LoVo (cell line): ENCODE data around the gene CT47C1.

ENCODE experiments used
- DNase-seq: peaks from one replicate; pipeline ENCODE4 v3.0.0-alpha.2; 2016; ENCODE audit warnings: low spot score

The CT47C1 gene

DNA sequence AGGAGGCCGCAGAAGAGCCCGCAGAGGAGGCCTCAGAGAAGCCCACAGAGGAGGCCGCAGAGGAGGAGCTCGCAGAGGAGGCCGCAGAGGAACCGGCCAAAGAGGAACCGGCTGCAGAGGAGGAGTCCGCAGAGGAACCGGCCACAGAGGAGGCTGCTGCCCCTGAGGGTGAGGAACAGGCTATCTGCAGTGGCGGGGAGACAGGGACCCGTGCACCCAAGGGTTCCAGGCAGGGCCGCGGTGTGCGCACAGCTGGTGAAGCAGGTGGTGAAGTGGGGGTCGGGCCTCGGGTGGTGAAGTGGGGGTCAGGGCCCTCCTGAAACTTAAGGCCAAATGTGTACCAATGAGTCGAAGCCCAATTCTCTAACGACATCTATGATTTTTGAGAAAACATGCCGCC lies 1.1 kb downstream of the CT47C1 start:
- DNase-seq = no peak

DNA sequence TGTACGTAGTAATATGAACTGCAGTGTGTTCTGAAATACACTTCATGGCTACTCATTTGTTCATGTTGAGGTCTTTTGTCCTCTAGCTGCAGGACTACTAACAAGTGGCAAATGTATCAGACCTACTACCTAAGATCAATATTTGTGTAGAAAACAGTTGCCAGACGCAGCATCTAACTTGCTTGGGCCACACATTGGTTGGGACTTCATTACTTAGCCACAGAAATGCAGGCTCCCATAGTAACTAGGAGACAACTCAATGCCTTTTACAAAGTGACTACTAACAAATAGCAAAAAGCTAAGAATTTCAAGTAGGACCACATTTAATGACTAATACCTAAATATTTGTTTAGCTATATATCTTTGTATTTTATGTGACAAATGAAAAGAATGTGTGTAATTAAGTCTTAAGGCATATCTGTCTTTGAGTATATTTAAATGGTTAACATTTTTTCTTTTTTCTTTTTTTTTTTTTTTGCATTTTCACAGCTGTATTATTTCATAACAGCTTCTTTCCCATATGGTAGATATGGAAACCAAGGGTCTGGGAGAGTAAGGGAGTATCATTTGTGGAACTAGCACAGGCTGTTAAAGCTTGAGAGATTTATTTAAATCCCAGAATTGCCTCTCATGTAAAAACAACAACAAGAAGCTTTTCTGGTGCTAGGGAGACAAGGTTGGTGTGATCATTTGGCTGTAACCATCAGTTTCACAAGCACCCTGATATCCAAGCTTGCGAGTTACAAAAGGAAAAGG lies 2.7 kb downstream of the CT47C1 start:
- DNase-seq = no peak

DNA sequence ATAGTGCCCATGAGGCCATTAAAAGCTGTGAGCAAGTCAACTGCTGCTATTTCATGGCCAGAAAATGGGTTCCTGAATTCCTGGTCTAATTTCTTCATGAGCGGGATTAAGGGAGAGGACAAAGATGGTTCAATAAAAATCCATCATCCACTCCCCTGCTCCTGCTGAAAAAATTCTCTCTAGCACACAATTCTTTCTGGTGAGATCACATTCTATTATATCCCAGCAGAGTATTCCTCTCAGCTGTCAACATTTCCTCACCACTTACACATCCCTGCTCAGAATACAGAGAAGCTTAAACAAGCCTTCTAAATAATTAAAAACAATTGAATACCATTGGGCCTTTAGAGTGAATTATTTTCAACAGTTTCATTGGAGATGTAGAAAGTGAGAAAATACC lies 9.5 kb downstream of the CT47C1 start:
- DNase-seq = no peak

DNA sequence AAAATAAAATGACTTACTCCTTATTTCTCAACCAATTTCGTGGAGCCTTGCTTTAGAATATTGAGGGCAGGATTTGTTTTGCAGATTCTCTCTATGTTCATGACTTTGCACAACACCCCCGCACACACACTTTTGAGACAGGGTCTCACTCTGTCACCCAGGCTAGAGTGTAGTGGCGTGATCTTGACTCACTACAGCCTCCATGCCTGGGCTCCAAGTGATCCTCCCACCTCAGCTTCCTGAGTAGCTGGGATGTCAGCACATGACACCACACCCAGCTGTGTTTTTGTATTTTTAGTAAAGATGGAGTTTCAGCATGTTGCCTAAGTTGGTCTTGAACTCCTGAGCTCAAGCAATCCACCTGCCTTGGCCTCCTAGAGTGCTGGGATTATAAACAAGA lies 12.0 kb downstream of the CT47C1 start:
- DNase-seq = no peak

DNA sequence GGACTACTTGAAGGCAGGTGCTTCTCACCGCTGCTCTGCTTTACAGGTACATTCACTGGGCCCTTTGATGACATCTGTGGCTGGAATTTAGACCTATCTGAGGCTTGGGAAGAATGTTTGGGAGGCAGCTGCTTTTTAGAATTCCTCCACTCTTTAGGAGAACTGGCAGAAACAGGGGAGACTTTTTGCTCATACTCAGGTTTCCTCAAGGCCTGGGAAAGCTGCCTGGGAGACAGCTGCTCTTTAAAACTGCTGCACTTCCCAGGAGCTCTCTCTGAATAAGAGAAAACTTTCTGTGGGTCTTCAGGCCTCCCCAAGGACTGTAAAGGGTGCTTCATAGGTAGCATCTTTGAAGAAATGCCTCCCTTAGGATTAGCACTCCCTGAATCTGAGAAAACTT lies 14.3 kb downstream of the CT47C1 start:
- no peak for DNase-seq

DNA sequence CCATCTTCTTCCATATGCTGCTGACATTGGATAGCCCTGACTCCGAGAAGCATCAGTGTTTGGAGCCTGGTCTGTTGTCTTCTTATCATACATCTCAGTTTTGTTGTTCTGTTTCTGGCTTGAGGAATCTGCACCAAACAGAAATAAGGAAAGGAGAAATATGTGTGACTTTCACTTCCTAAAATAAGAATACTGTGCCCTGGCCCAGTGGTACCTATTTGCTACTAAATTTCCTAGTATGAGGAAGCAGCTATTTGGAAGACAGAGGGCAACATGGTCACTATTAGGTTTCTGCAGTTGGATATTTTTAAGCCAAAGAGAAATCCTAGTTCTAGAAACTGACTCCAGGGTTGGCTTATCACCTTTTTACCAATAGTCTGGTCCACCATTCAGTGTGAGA lies 16.8 kb downstream of the CT47C1 start:
- no peak for DNase-seq

DNA sequence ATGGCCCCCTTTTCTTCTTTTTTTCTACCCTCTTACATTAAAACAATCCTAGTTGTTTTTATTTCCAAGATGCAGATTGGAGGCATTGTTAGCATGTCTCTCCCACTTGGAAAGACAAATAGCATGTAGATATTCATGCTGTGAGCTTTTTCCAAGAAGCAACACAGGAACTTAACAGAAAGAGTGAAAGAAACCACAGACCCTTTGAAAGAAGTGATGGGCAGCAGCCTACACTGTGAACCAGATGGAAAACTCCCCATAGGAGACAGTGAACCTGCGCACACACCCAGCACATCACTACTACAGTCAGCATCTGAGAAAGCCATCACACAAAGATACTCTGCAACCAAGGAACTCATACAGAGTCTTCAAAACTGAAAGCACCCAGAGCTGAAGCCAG lies 17.8 kb downstream of the CT47C1 start:
- DNase-seq = no peak

DNA sequence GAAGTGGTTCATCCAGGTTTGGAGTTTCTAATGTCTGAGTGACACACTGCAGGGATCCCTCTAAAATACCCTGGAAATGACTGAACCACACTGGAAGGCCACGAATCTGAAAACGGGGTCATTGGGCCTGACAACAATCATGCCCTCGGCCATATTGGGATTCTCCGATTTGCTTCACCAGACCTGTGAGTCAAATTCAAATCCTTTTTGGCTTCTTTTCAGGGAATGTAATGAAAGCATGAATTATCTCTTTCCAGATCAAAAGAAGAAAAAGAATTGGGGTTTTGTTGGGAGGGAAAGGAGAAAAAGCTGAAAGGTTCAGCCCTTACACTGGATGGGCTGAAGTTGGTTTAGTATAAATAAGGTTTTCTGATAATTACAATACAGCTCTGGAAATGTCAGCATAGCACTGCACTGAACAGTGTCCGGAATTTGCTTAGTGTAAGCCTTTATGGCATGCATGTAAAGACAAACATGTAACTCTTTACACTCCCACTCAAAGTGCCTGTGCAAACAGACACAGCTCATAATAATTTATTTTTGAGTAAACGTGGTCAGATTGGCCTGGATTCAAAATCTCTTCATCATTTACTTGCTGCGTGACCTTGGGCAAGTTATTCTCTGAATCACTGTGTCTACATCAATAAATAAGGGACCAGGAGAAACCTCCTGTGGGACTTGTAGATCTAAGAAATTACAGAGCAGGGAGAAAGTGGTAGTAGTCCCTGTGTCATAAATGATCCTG lies 21.4 kb downstream of the CT47C1 start:
- peak; percentile 0 for DNase-seq

DNA sequence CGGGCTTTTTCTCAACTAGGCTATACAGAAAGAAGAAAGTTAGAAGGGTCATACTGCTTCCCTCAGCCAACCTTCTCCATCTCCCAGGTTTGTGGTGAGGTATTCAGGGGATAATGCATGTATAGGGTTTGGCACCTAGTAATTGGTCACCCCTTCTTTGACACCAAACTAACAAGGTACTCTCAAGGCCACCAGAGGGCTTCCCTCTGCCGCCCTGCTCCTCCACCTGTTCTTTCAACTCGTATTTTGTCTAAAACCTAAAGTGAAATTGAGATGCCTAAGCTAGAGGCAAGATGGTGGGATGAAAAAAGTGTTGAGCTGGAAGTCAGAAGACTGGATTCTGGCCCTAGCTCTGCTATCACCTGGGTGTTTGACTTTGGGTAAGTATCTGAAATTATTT lies 22.0 kb downstream of the CT47C1 start:
- DNase-seq = no peak

DNA sequence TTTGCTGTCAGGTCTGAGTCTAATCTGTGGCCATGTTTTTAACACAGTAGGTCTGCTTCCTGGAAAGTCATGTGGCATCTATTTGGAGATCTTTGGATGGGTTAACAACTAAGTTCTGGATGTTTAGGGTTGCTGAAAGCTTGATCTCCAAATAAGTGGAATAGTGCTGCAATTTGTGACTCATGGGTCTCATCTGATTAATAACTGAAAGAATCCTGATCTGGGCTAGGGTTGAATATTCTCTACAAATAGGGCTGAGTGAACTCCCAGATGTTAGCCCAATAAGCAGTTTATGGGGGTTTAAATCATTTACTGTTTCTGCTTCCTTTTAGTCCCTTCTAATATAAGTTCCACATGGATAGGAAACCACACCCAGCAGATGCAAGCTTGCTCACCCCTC lies 23.1 kb downstream of the CT47C1 start:
- no peak for DNase-seq

DNA sequence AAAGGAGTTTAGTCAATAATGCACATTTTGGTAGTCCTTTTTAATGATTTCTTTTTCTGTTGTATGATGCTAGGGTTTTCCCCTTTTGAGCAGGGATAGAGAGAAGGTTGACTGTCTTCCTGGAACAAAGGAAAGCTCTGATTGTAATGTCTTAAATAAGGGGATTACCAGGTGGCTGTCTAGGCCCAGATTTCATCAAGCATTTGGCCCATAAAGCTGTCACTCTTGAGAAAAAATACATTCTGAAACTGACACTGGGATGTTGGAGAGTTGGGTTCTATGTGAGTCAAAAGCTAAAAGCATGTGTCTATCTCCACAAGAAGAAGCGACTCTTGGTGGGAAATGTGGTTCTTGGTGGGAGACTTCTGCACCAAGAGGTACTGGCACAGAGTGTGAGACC lies 28.4 kb downstream of the CT47C1 start:
- no peak for DNase-seq

DNA sequence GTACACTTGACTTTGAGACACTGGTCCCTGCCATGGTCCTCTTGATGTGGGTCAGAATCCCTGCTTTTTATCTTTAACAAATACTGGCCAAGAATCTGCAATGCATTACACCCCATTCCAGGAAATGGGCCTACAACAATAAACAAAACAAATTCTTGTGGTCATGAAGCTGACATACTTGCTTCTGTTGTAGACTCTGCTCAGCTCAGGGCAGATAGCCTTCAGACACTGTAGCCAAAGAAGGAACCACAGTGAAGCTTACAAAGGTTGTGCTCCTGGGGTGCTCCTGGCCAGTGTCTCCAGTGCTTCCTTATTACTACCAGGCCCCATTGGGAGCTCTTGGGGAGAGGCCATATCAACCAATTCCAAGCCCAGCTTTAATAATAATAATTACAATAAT lies 33.0 kb downstream of the CT47C1 start:
- DNase-seq = no peak

DNA sequence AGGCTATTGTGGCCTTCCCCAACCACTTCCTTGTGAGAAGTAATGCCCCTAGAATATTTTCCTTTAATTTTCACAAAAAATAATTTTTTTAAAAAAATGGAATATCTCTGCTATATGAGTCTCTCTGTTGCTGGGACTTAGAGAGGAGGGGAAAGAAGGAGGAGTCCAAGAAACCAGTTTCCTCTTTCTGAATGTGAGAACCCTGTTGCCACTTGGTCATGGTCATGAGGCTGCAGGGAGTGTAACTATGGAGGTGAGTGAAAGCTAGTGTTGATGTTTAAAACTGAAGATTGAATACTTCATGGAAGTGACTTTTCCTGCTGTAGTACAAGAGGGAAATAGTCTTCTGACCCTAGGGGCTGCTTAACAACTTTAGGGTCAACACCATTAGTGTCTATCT lies 34.4 kb downstream of the CT47C1 start:
- no peak for DNase-seq

DNA sequence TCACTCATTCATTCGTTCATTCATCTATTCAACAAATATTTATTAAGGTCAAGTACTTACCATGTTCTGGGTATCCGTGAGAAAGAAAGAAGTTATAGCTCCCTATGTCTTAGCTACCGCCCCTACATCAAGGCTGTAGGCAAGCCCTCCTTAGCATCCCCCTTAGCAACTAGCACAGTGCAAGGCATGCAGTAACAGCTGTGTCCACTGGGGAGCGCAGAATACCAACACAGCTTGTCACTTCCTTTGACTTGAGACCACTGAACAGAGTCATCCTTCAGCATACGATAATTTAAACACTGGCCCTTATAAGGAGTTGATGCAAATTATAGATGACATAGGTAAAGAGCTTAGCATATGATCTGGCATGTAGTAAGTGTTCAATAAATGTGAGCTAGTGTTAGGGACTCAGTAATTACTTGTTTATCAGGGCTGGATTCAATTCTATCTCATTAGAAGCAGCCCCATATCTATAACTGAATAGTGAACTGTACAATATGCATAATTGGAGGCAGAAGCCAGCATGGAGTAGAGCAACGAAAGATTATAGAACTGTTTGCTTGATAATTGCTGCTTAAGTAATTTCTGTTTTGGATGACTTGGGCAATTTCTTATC lies 46.1 kb downstream of the CT47C1 start:
- DNase-seq = peak; percentile 4

DNA sequence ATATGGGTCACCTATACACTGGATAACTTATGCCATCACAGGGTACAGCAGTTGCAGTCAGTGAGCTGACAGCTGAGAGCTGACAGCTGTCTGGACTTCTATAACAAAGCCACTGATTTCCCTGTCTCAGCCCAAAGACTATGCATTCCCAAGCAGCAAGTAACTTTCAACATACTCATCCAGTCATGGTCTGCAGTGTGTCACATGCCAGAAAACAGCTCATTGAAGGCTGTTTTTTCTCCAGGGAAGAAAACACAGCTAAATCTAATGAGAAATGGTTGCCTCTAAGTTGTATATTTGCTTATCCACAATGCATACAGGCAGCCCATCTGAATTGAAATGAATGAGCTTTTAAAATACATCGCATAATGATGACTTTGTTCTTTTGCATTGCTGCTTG lies 48.5 kb downstream of the CT47C1 start:
- DNase-seq = no peak
